H1 (cell line): ENCODE measurements around the gene DPY19L1.
"Not testable (repeated sequence)": the region's sequence is repeated elsewhere in the genome, so short reads cannot be mapped to it uniquely, and the experiment has no call there.

ENCODE experiments used
- CBX8 ChIP-seq: fragments of 300-800, 300-1000 bp; sonication (generic); IDR thresholded peaks from 2 replicates; pipeline ENCODE4 v1.7.1; 2016; ENCODE audit warnings: low read depth, low read length, borderline replicate concordance
- EGR1 ChIP-seq: IDR thresholded peaks from 2 replicates; pipeline ENCODE4 v1.6.1; 2011; ENCODE audit warnings: low read depth, low read length, borderline replicate concordance
- FOSL1 ChIP-seq: IDR thresholded peaks from 2 replicates; pipeline ENCODE4 v1.6.1; 2011; ENCODE audit warnings: mild to moderate bottlenecking, low read depth, low read length, moderate library complexity; ENCODE audit not compliant: insufficient read depth
- JUN ChIP-seq: IDR thresholded peaks from 2 replicates; pipeline ENCODE4 v1.6.1; 2011; ENCODE audit warnings: low read depth, mild to moderate bottlenecking, improper control_type of control experiment, low read length
- JUND ChIP-seq: IDR thresholded peaks from 2 replicates; pipeline ENCODE4 v1.6.1; 2011; ENCODE audit warnings: mild to moderate bottlenecking, improper control_type of control experiment, low read length
- RFX5 ChIP-seq: IDR thresholded peaks from 2 replicates; pipeline ENCODE4 v1.6.1; 2011; ENCODE audit warnings: low read depth, low read length, improper control_type of control experiment, borderline replicate concordance
- SP1 ChIP-seq: IDR thresholded peaks from 2 replicates; pipeline ENCODE4 v1.6.1; 2011; ENCODE audit warnings: low read depth, low read length
- TAF1 ChIP-seq: IDR thresholded peaks from 2 replicates; pipeline ENCODE4 v1.6.1; 2011; ENCODE audit warnings: mild to moderate bottlenecking, low read depth, low read length
- ZNF274 ChIP-seq: IDR thresholded peaks from 2 replicates; pipeline ENCODE4 v1.7.0; 2012; ENCODE audit warnings: low read length, borderline replicate concordance; ENCODE audit errors: extremely low read depth
- TF ChIP-seq, protein P1 (sequence below), 3 experiments: IDR thresholded peaks; 1 replicate in 2 of 3; 2 replicates in 1 of 3; pipeline versions ENCODE4 v1.5.1 to v1.6.1; 2011; ENCODE audit warnings: low read length in 3 of 3, mild to moderate bottlenecking in 3 of 3, inconsistent platforms in 2 of 3, low read depth in 1 of 3, moderate library complexity in 1 of 3; ENCODE audit not compliant: insufficient read depth in 1 of 3; ENCODE audit errors: control extremely low read depth in 1 of 3
- TF ChIP-seq, protein P2 (sequence below): IDR thresholded peaks from 2 replicates; pipeline ENCODE4 v1.6.1; 2012; ENCODE audit warnings: inconsistent platforms

DNA sequence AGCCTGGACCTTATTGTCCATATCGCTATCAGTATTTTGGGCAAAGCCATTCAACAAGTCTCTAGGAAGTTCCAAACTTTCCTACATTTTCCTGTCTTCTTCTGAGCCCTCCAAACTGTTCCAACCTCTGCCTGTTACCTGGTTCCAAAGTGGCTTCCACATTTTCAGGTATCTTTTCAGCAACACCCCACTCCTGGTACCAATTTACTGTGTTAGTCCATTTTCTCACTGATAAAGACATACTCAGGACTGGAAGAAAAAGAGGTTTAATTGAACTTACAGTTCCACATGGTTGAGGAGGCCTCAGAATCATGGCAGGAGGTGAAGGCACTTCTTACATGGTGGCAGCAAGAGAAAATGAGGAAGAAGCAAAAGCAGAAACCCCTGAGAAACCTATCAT, 153.4 kb downstream of the DPY19L1 start:
- TF ChIP-seq SP1, JUND, JUN, ZNF274, FOSL1, TAF1, CBX8, EGR1, RFX5: not testable (repeated sequence)
- TF ChIP-seq, protein P1, sequence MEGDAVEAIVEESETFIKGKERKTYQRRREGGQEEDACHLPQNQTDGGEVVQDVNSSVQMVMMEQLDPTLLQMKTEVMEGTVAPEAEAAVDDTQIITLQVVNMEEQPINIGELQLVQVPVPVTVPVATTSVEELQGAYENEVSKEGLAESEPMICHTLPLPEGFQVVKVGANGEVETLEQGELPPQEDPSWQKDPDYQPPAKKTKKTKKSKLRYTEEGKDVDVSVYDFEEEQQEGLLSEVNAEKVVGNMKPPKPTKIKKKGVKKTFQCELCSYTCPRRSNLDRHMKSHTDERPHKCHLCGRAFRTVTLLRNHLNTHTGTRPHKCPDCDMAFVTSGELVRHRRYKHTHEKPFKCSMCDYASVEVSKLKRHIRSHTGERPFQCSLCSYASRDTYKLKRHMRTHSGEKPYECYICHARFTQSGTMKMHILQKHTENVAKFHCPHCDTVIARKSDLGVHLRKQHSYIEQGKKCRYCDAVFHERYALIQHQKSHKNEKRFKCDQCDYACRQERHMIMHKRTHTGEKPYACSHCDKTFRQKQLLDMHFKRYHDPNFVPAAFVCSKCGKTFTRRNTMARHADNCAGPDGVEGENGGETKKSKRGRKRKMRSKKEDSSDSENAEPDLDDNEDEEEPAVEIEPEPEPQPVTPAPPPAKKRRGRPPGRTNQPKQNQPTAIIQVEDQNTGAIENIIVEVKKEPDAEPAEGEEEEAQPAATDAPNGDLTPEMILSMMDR (IDR thresholded peaks at IDR 0.05; ENCODE audit: control extremely low read depth in 1 of 3, insufficient read depth in 1 of 3, low read depth in 1 of 3, low read length in 3 of 3) = not testable (repeated sequence)
- TF ChIP-seq, protein P2, sequence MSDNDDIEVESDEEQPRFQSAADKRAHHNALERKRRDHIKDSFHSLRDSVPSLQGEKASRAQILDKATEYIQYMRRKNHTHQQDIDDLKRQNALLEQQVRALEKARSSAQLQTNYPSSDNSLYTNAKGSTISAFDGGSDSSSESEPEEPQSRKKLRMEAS = not testable (repeated sequence)
